GM18505 (cell line): ENCODE data around the gene DUS2.

Source experiments
- ATAC-seq: cut with Tn5 transposase; IDR thresholded peaks from one replicate; pipeline ENCODE4 v1.9.1; 2021; ENCODE audit not compliant: unreplicated experiment
- POLR2A ChIP-seq: IDR thresholded peaks from 4 replicates; pipeline ENCODE4 v1.6.1; 2011; ENCODE audit warnings: borderline replicate concordance; ENCODE audit not compliant: insufficient read depth, insufficient read length; ENCODE audit errors: extremely low read depth

DUS2 gene

DNA sequence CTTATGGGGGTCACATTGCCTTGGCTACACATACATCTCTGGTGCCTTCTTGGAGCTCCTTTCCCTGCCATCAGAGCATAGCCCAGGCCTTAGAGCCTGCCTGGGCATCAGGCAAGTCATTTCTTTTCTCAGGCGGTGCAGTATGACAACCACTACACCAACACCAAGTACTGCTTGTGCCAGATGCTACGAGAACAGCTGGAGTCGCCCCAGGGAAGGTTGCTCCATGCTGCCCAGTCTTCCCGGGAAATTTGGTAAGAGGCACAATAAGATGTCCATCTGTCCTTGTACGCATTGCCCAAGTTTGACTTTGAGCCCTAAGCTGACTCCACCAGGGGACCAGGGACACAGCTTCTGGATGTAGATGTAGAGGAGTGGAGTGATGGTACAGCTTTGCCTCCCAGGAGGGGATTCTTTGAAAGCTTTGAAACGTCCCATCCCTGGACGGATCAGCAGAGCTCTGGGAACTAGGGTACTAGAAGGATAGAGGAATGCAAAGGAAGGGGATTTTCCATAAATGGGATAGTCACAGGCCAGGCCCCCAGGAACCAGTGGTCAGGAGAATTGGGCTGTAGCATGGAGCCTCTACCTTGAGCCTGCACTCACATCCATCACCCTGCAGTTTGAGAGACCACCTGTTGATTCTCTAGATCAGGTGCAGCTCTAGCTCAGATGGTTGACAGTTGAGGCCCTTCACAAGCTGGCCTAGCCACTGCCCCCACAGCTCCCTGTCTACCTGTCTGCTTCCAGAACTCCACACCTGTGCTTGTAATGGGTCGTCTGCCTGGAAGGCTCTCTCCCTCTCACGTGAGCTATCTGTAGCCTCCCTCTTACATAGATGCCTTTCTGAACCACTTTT, 51.0 kb downstream of the DUS2 start:
- peak; percentile 3 for ATAC-seq
- no peak for TF ChIP-seq POLR2A

DNA sequence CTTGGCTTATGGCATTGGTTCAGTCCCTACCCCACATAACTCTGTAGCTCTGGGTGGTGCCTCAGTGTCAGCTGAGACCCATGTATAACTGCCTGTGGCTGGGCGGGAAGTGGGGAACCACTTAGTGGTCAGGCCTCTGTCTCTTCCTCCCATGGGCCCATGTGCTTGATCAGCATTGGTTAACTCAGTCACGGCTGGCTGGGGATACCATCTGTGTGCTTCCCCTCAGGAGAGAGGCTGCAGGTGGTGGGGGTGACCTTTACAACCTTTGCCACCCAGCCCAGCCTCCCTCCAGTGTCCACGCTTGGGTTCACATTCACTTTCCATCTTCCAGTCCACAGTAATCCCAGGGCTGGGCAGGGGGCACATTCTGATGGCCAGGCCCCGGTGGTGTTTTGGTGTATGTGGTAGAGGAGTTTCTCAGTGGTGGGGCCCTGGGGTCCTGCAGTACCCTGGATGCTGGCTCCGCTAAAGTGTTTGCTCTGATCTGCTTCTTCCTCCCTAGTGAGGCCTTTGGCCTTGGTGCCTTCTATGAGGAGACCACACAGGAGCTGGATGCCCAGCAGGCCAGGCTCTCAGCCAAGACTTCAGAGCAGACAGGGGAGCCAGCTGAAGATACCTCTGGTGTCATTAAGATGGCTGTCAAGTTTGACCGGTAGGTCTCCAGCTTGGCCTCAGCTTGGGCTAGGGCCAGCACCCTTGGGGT, 51.9 kb downstream of the DUS2 start:
- ATAC-seq, result peak; percentile 76

DNA sequence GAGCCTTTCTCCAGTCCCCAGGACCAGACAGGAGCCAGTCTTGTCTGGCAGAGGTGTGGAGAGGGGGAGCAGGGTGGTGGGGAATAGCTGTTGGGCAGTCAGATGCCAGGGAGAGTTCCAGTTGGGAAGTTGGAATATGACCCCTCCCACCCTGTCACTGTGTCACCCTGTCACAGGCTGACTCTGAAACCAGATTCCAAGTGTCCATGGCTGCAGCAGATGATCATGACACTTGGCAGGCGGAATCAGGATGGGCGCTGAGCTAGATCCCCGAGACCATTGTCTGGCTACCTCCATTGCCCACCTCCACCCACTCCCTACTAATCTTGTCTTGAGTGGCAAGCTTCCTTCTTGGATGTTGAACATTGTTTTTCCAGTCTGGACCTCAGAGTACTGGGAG, 52.9 kb downstream of the DUS2 start:
- no peak for ATAC-seq
- no peak for TF ChIP-seq POLR2A

More for the DNA sequence above, 51.9 kb downstream of the DUS2 start:
- TF ChIP-seq POLR2A, result no peak

DNA sequence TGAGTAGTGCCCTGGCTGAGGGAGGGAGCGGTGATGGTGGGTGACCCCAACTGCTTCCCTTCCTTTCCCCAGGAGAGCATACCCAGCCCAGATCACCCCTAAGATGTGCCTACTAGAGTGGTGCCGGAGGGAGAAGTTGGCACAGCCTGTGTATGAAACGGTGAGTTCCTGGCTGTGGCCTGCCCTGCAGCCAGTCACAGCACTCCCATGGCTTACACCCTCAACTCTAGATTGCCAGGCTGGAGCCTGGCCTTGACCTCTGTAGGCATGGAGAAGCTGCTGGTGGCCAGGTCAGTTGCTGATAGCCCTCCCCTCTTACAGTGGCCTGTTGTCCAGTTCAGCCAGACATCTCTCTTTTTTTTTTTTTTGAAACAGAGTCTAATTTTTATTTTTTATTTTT, 53.5 kb downstream of the DUS2 start:
- no peak for ATAC-seq
- no peak for TF ChIP-seq POLR2A

DNA sequence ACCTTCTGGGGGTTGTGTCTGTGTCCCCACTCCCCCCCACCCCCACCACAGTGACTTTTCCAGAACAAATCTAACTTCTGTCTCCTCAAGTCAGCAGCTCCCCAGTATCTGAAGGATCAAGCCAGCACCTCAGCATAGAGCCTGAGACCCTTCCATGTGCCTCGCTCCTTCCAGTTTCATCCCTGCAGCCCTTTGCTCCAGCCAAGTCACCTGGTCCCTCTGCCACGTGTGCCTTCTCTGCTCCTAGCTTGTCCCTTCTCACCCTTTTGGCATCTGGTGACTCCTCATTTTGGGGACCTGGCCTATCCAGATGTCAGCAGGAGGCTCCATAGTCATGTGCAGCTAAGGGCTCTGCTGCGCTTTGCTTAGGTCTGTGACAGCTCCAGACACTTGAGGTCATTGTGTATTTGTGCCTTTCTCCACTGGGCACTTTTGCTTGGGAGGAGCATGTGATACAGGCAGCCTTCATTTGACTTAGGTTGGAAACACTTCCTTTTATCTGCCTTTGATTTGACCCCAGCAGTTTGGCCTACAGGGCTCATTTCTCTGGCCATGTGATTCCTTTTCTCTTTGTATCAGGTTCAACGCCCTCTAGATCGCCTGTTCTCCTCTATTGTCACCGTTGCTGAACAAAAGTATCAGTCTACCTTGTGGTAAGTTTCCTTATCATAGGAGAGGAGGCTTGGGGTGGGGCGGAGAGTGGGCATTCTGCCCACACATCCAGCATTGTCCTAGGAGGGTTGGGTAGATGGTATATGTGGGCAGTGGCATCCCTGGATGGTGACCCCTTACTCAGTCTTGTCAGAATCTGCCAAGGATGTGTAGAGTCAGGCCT, 55.0 kb downstream of the DUS2 start:
- TF ChIP-seq POLR2A, result no peak
- no peak for ATAC-seq

DNA sequence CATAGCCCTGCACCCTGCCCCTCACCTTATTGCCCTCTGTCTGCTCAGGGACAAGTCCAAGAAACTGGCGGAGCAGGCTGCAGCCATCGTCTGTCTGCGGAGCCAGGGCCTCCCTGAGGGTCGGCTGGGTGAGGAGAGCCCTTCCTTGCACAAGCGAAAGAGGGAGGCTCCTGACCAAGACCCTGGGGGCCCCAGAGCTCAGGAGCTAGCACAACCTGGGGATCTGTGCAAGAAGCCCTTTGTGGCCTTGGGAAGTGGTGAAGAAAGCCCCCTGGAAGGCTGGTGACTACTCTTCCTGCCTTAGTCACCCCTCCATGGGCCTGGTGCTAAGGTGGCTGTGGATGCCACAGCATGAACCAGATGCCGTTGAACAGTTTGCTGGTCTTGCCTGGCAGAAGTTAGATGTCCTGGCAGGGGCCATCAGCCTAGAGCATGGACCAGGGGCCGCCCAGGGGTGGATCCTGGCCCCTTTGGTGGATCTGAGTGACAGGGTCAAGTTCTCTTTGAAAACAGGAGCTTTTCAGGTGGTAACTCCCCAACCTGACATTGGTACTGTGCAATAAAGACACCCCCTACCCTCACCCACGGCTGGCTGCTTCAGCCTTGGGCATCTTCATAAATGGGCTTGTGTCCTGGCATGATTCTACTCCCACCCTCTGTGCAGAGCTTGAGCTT, 55.8 kb downstream of the DUS2 start:
- ATAC-seq, result no peak

DNA sequence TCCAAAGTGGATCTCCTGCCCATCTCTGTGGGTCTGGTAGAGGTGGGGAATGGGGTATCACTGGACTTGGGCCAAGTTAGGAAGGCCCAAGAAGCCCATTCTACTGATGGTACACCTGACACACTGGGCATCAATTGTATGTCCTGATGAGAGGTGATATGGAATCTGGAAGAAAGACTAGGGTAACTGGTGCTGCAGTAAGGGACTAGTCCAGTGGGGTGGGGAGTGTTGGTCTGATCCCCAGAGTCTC, 56.2 kb downstream of the DUS2 start:
- TF ChIP-seq POLR2A, result no peak
- no peak for ATAC-seq

More for the DNA sequence above, 55.8 kb downstream of the DUS2 start:
- TF ChIP-seq POLR2A, result no peak

DNA sequence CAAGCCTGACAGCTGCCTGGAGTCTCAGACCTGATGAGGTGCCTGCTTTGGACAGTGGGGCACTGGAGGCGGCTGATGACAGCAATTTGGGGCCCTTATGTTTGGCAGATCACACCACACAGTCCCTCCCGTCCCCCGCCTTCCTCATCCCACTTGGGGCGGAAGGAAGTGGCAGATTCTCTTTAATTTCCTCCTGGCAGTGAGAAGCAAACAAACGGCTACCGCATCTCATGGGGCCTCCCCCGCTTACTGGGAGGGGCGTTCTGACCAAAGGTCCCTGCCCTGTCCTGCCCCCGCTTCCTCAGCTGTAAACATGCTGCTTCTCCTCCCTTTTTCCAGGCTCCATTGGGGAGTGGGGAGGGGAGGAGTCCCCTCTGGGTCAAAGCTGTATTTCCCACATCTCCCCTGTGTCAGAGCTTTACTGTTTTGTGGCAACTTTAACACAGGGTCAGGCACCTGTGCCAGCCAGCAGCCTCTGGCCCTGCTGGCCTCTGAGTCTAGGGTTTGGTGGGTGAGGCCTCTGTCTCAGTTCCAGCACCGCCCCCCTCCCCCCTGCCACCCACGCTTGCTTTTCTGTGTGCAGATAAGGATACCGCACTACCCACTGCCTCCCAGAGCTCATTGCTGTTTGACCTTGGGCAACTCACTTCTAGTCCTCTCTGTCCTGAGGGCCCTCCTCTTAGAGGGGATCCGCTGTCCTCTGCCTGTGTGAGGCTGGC, 56.7 kb downstream of the DUS2 start:
- ATAC-seq, result no peak
- no peak for TF ChIP-seq POLR2A

DNA sequence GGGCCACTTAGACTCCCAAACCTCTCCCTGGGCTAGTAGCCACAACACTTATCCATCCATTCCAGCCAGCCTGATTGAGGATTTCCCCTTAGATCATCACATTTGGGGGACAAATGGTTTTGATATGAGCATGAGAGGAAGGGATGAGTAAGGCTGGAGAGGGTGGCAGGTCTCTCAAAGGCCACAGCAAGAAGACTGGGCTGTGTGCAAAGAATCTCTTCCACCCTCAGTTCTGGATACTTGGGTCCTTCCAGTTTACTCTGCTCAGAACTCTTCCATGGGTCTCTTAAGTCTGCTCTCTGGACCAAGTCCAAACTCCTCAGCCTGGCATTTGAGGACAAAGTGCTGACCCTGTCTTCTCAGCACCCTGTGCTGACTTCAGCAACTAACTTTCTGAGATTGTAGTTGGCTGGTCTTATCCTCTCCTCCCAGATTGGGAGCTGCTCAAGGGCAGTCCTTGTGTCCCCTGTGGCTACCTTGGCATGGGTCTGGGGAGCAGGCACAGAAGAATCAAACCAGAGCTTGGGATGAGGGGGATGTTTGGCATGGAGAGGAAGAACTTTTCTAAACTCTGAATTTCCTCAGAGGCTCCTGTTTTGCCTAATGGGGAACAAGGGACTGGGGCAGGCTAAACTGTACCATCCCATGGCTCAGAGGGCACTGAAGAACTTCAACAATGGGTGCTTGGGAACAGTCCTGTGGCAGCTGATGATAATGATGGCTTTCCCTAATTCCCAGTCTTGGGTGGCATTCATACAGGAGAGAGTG, 59.0 kb downstream of the DUS2 start:
- ATAC-seq, result no peak
- no peak for TF ChIP-seq POLR2A

DNA sequence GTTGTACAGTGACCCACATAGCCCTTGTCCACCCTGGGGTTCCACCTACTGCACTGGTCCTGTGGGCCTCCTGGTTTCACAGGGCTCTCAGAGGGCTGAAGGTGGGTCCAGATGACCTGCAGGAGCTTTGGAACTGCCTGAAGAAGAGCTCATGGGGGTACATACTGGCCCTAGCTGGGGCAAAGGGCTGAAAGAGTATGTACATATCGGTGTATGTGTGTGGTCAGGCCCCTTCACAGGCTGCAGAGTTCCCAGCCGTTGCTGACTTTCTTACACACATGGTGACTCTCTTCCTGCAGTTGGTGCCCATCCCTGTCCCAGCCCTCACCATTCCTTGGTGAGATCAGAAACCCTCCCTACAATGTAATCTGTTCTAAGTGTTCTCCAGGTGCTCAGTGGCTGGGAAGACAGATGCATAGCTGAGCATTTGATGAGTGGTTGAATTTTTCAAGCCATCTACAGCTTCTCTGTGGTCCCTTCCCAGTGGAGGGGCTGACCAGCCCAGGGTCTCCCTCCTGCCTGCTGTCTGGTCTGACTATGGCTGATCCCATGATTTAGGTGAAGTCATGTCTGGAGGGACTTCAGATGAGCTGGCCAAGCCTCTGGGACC, 59.6 kb downstream of the DUS2 start:
- no peak for TF ChIP-seq POLR2A

DNA sequence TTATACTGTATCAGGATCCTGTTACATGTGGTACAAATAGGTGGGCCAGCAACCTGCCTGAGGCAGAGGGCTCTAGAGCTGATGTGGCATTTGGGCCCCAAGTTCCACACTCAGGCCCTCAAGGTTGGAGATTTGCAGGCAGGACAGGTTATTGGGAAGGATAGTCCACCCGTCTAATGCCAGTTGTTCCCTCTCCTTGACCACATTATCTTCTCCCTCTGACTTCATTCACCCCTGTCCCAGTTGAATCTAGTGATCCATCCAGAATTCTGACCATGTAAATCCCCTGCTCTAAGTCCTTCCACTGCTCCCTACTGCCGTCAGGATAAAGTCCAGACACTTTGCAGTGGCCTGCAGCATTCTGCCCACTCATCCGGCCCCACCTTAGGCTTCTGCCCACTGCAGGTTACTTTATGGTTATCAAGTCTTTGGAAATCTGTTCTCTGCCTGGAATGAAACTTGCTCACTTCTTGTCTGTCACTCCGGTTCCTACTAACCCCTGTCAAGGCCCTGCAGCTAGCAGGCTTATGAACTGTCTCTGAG, 60.2 kb downstream of the DUS2 start:
- no peak for ATAC-seq
- TF ChIP-seq POLR2A, result no peak

More for the DNA sequence above, 59.6 kb downstream of the DUS2 start:
- no peak for ATAC-seq

DNA sequence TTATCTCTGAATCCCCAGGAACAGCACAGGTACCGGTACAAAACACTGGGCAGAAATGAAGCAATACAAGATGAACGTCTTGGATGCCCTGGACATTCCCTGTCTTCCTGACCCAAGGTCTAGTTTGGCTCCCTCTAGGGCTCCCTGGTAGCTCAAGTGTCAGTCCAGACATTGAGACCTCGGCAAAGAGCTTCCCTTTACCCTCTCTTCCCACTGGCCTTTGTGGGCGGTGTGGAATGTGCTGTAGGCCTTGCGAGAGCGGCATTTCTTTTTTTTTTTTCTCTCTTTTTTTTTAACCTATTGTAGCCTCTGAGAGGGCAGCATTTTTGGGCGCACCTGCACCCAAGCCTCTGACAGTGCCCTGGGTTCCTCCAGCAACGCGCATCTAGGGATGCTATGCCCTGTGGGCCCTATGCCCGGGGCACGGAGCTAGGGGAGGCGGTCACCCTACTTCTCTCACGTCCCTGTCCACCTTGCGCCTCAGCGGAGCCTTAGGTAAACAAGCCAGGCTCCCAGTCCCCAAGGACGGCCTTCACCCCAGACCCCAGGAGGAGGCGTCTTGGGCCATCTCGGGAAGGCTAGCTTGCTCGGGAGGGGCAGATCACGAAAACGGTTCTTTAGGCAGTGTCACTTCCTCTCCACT, 60.9 kb downstream of the DUS2 start:
- no peak for TF ChIP-seq POLR2A
- ATAC-seq, result no peak
